ENCODE measurements around the gene CNKSR2.

CNKSR2 gene

GRCh38 chrX:21702725-21703124, 328.5 kb downstream of the CNKSR2 start:
- Histone ChIP-seq H3K4me3 (ENCODE audit: low read length) (no peak overlapping the region), H3K27me3 (ENCODE audit: insufficient read depth, low read length) (no peaks in the 10 kb centered on the region), H3K9ac (ENCODE audit: low read depth, low read length) (no peak overlapping the region), H3K27ac (ENCODE audit: low read depth, low read length) (no peak overlapping the region), H3K9me3 (ENCODE audit: insufficient read depth, low read depth, low read length) (no peaks in the 10 kb centered on the region), H3K4me1 (ENCODE audit: insufficient read depth, low read length) (peaks cover 6% of the 10 kb centered on the region; the same call in 1 of the 2 replicates), H3K36me3 (ENCODE audit: insufficient read depth, low read length) (no peaks in the 10 kb centered on the region)
- 97% methylated on average over 4 of the region's 4 CpGs for WGBS

All from HUES64 (cell line).